H1 (cell line): ENCODE results near the gene NABP1. TPM values are rescaled to one million over a fixed set of nuclear protein-coding genes. Genes with fewer than 3 reads are reported as not detected.

Source experiments
- CTCF ChIA-PET: fragments of 300-600 bp; sonication (Branson Sonifier 250); formaldehyde crosslinking; loops from one replicate; lab custom pipeline; 2021; ENCODE audit not compliant: partially characterized antibody; lab: Charles Lee
- POLR2A ChIA-PET: fragments of 300-600 bp; sonication (Branson Sonifier 250); formaldehyde crosslinking; loops from one replicate; lab custom pipeline; 2021; ENCODE audit warnings: inconsistent platforms; ENCODE audit not compliant: partially characterized antibody; lab: Charles Lee
- DNase-seq, 2 experiments: peaks; one replicate each; pipeline versions ENCODE4 v3.0.0 to v3.0.0-alpha.2; 2010 to 2022; ENCODE audit warnings: low spot score in 2 of 2, low read depth in 1 of 2, mixed read lengths in 1 of 2
- FAIRE-seq: peaks from 2 replicates; lab custom pipeline; 2011; peaks lifted over from hg19 to GRCh38; lab: Jason Lieb, UNC
- H2AFZ ChIP-seq: 2 replicates; pipeline ENCODE4 v1.8.1; 2012; ENCODE audit warnings: low read length, inconsistent platforms
- H2AK5ac ChIP-seq: 2 replicates; pipeline ENCODE4 v1.6.1; 2013; ENCODE audit warnings: low read depth, low read length
- H2BK120ac ChIP-seq: replicated peaks from 2 replicates; pipeline ENCODE3; 2013; ENCODE audit warnings: low read depth, low read length, inconsistent platforms
- H2BK12ac ChIP-seq: 2 replicates; pipeline ENCODE4 v1.6.1; 2013; ENCODE audit warnings: low read depth, low read length
- H2BK15ac ChIP-seq: 2 replicates; pipeline ENCODE4 v1.6.1; 2013; ENCODE audit warnings: low read length
- H2BK20ac ChIP-seq: 2 replicates; pipeline ENCODE4 v1.6.1; 2013; ENCODE audit warnings: low read length
- H2BK5ac ChIP-seq: 2 replicates; pipeline ENCODE4 v1.6.1; 2013; ENCODE audit warnings: low read depth, low read length
- H3K14ac ChIP-seq: 2 replicates; pipeline ENCODE4 v1.6.1; 2013; ENCODE audit warnings: inconsistent platforms; ENCODE audit not compliant: insufficient read length
- H3K18ac ChIP-seq: 2 replicates; pipeline ENCODE4 v1.6.1; 2013; ENCODE audit warnings: low read length; ENCODE audit errors: extremely low read depth
- H3K23ac ChIP-seq: 2 replicates; pipeline ENCODE4 v1.6.1; 2013; ENCODE audit warnings: inconsistent platforms; ENCODE audit not compliant: insufficient read length
- H3K23me2 ChIP-seq: 2 replicates; pipeline ENCODE4 v1.6.1; 2013; ENCODE audit warnings: low read depth, low read length
- H3K27ac ChIP-seq: 2 replicates; pipeline ENCODE4 v1.6.1; 2011; ENCODE audit warnings: low read depth, low read length, inconsistent platforms
- H3K27me3 ChIP-seq, 4 experiments: replicated peaks in 1 of 4; 1 replicate in 1 of 4; 2 replicates in 3 of 4; pipeline versions ENCODE4 v1.6.1 to v1.8.1; 2011 to 2013; ENCODE audit warnings: low read length in 3 of 4, mild to moderate bottlenecking in 3 of 4, inconsistent platforms in 2 of 4, mixed read lengths in 2 of 4, moderate library complexity in 1 of 4; ENCODE audit not compliant: control insufficient read depth in 3 of 4, insufficient read depth in 3 of 4; ENCODE audit errors: extremely low read depth in 1 of 4
- H3K36me3 ChIP-seq, 4 experiments: 2 replicates each; pipeline versions ENCODE4 v1.6.1 to v1.8.1; 2011 to 2013; ENCODE audit warnings: mild to moderate bottlenecking in 4 of 4, low read length in 3 of 4, moderate library complexity in 2 of 4, control low read depth in 1 of 4, inconsistent platforms in 1 of 4; ENCODE audit not compliant: insufficient read depth in 4 of 4, control insufficient read depth in 2 of 4
- H3K4ac ChIP-seq: replicated peaks from 2 replicates; pipeline ENCODE3; 2013; ENCODE audit warnings: low read length, low read depth, mixed read lengths, inconsistent platforms; ENCODE audit not compliant: insufficient read length
- H3K4me1 ChIP-seq, 4 experiments: replicated peaks in 1 of 4; 1 replicate in 1 of 4; 2 replicates in 3 of 4; pipeline versions ENCODE4 v1.6.1 to v1.8.1; 2011 to 2013; ENCODE audit warnings: low read length in 3 of 4, inconsistent platforms in 2 of 4, mixed read lengths in 1 of 4; ENCODE audit not compliant: insufficient read depth in 4 of 4, control insufficient read depth in 3 of 4
- H3K4me2 ChIP-seq, 2 experiments: 2 replicates each; pipeline versions ENCODE4 v1.6.1 to v1.8.1; 2011 to 2013; ENCODE audit warnings: low read depth in 2 of 2, low read length in 2 of 2, control low read depth in 1 of 2, inconsistent platforms in 1 of 2, mild to moderate bottlenecking in 1 of 2; ENCODE audit not compliant: insufficient read depth in 1 of 2
- H3K4me3 ChIP-seq, 4 experiments: fragments of 200-600, 300-600 bp in 1 of 4; sonication (generic), shearing (Covaris generic), sonication (Bioruptor Twin) in 1 of 4; 2 replicates each; pipeline versions ENCODE4 v1.5.1 to v1.8.1; 2011 to 2016; ENCODE audit warnings: low read length in 4 of 4, low read depth in 3 of 4, control low read depth in 2 of 4, inconsistent platforms in 2 of 4, mild to moderate bottlenecking in 2 of 4, mixed read lengths in 1 of 4, moderate library complexity in 1 of 4; ENCODE audit not compliant: insufficient read depth in 2 of 4; ENCODE audit errors: extremely low read depth in 1 of 4
- H3K56ac ChIP-seq: replicated peaks from 2 replicates; pipeline ENCODE3; 2013; ENCODE audit warnings: low read depth, mild to moderate bottlenecking, mixed read lengths, low read length, inconsistent platforms; ENCODE audit not compliant: insufficient read length
- H3K79me1 ChIP-seq: 2 replicates; pipeline ENCODE4 v1.6.1; 2013; ENCODE audit warnings: low read depth, low read length, control low read depth
- H3K79me2 ChIP-seq, 2 experiments: 2 replicates each; pipeline versions ENCODE4 v1.6.1 to v1.8.1; 2012 to 2013; ENCODE audit warnings: low read length in 2 of 2, mild to moderate bottlenecking in 2 of 2, inconsistent platforms in 1 of 2; ENCODE audit not compliant: insufficient read depth in 2 of 2, control insufficient read depth in 1 of 2
- H3K9ac ChIP-seq, 4 experiments: replicated peaks in 1 of 4; 1 replicate in 1 of 4; 2 replicates in 3 of 4; pipeline versions ENCODE4 v1.6.1 to v1.8.1; 2011 to 2013; ENCODE audit warnings: low read depth in 3 of 4, low read length in 3 of 4, control low read depth in 2 of 4, mild to moderate bottlenecking in 2 of 4, moderate library complexity in 2 of 4, inconsistent platforms in 1 of 4; ENCODE audit errors: extremely low read depth in 1 of 4
- H3K9me3 ChIP-seq, 2 experiments: 2 replicates each; pipeline versions ENCODE4 v1.6.1 to v1.8.1; 2012 to 2013; ENCODE audit warnings: mild to moderate bottlenecking in 2 of 2, moderate library complexity in 2 of 2, control low read depth in 1 of 2, inconsistent platforms in 1 of 2, low read depth in 1 of 2, low read length in 1 of 2, mixed read lengths in 1 of 2; ENCODE audit not compliant: insufficient read depth in 2 of 2
- H4K20me1 ChIP-seq, 2 experiments: replicated peaks in 1 of 2; 2 replicates each; pipeline versions ENCODE3 to v1.8.1; 2011 to 2013; ENCODE audit warnings: inconsistent platforms in 2 of 2, low read length in 2 of 2, mild to moderate bottlenecking in 1 of 2; ENCODE audit not compliant: insufficient read depth in 2 of 2, control insufficient read depth in 1 of 2
- H4K5ac ChIP-seq: 2 replicates; pipeline ENCODE4 v1.6.1; 2013; ENCODE audit warnings: low read length, low read depth, mixed read lengths, inconsistent platforms; ENCODE audit not compliant: insufficient read length
- H4K8ac ChIP-seq: 2 replicates; pipeline ENCODE4 v1.8.0; 2013; ENCODE audit warnings: mild to moderate bottlenecking, moderate library complexity, low read length, inconsistent platforms; ENCODE audit not compliant: insufficient read depth; ENCODE audit errors: extremely low read depth
- H4K91ac ChIP-seq: replicated peaks from 2 replicates; pipeline ENCODE3; 2013; ENCODE audit warnings: low read length, mixed read lengths, inconsistent platforms; ENCODE audit not compliant: insufficient read length
- ASH2L ChIP-seq: fragments of 200-600, 300-600 bp; sonication (generic); IDR thresholded peaks from one replicate; pipeline ENCODE4 v1.7.1; 2017; ENCODE audit warnings: low read length
- PHF8 ChIP-seq: fragments of 200-600 bp; sonication (generic); conservative IDR thresholded peaks from 2 replicates; pipeline ENCODE4 v1.7.1; 2012; ENCODE audit warnings: low read depth, mild to moderate bottlenecking, inconsistent platforms, low read length, moderate library complexity
- POLR2AphosphoS5 ChIP-seq: IDR thresholded peaks from 2 replicates; pipeline ENCODE4 v1.6.1; 2011; ENCODE audit warnings: low read depth, low read length
- RBBP5 ChIP-seq: IDR thresholded peaks from 2 replicates; pipeline ENCODE4 v1.7.1; 2012; ENCODE audit warnings: low read depth, mild to moderate bottlenecking, inconsistent platforms, low read length, moderate library complexity, borderline replicate concordance
- TAF1 ChIP-seq: IDR thresholded peaks from 2 replicates; pipeline ENCODE4 v1.6.1; 2011; ENCODE audit warnings: mild to moderate bottlenecking, low read depth, low read length
- TAF7 ChIP-seq: optimal IDR thresholded peaks from 2 replicates; pipeline ENCODE3; 2011; ENCODE audit warnings: low read depth, mild to moderate bottlenecking, inconsistent platforms, low read length, moderate library complexity, borderline replicate concordance
- TBP ChIP-seq: IDR thresholded peaks from 2 replicates; pipeline ENCODE4 v1.6.1; 2011; ENCODE audit warnings: low read depth, low read length, improper control_type of control experiment
- TCF12 ChIP-seq: IDR thresholded peaks from 2 replicates; pipeline ENCODE4 v1.6.1; 2011; ENCODE audit warnings: low read depth, mild to moderate bottlenecking, low read length
- WGBS, 2 experiments: shearing (Covaris generic) in 1 of 2; methylation state at CpG; one replicate each; pipeline versions ENCODE4 v1.1.6 to v1.1.7; 2013 to 2015; ENCODE audit warnings: low lambda C conversion rate in 2 of 2, mixed read lengths in 2 of 2, inconsistent platforms in 1 of 2, low coverage in 1 of 2, missing lambda C conversion rate in 1 of 2; ENCODE audit not compliant: insufficient replicate concordance in 2 of 2, insufficient coverage in 1 of 2, insufficient read length in 1 of 2; ENCODE audit errors: extremely low coverage in 1 of 2, missing lambda C conversion rate in 1 of 2; 5-methylcytosine and 5-hydroxymethylcytosine counted together
- long read RNA-seq, 2 experiments: library from RNA in 1 of 2; library from capped mRNA in 1 of 2; stranded (forward); transcript quantifications; one replicate each; pipeline ENCODE4 v2.0.0, GENCODE V29; 2021; ENCODE audit warnings: inconsistent platforms in 1 of 2
- polyA minus RNA-seq, 3 experiments: library from RNA; depleted of rRNA, polyadenylated mRNA; stranded (reverse); fragments of >200 nt; gene quantifications; 1 replicate in 2 of 3; 2 replicates in 1 of 3; pipeline ENCODE4 v1.2.3, GENCODE V29; 2011
- polyA plus RNA-seq, 7 experiments: library from polyadenylated mRNA; depleted of rRNA in 3 of 7; stranded (reverse) in 5 of 7; unstranded in 2 of 7; fragments of >200 nt in 5 of 7; fragments of 200-250 nt in 2 of 7; gene quantifications; 1 replicate in 5 of 7; 2 replicates in 1 of 7; 4 replicates in 1 of 7; pipeline versions ENCODE4 v1.2.1 to v1.2.3, GENCODE V29; 2011 to 2013; ENCODE audit warnings: missing spikeins in 2 of 7, mixed read lengths in 2 of 7
- total RNA-seq: library from RNA; stranded (reverse); fragmentation: NEBNext Ultra II Directional; extraction: Animal tissue kit (Norgen Biotek cat#: 25700); gene quantifications from 2 replicates; pipeline ENCODE4 v1.2.1, GENCODE V29; 2021

NABP1 gene, protein sequence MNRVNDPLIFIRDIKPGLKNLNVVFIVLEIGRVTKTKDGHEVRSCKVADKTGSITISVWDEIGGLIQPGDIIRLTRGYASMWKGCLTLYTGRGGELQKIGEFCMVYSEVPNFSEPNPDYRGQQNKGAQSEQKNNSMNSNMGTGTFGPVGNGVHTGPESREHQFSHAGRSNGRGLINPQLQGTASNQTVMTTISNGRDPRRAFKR
- total RNA-seq (4.8 and 5.0 TPM in 2 replicates), polyA plus RNA-seq (2011; rRNA removed) (0.58 and 0.63 TPM in 2 replicates), polyA minus RNA-seq (2011; rRNA and poly(A)+ RNA removed) (1.9 and 3.0 TPM in 2 replicates)
- polyA plus RNA-seq (2011; cell fraction: cytosol; rRNA removed) = 0.81 TPM
- 3.3 TPM for polyA plus RNA-seq (2011; cell fraction: nucleus; rRNA removed)
- 0.89 to 2.0 TPM (median 1.5 TPM) in 4 replicates for polyA plus RNA-seq (2012, experiment 1 of 2)
- polyA plus RNA-seq (2012, experiment 2 of 2) = 0.30 TPM
- polyA plus RNA-seq (2013, experiment 1 of 2) = 3.0 TPM
- 2.8 TPM for polyA plus RNA-seq (2013, experiment 2 of 2)
- polyA minus RNA-seq (2011; cell fraction: cytosol; rRNA and poly(A)+ RNA removed) = 2.7 TPM
- 11.5 TPM for polyA minus RNA-seq (2011; cell fraction: nucleus; rRNA and poly(A)+ RNA removed)
- long read RNA-seq, experiment 1 = 0 reads
- long read RNA-seq, experiment 2, partial matches to known transcripts = 2 of 3 reads
- long read RNA-seq, experiment 2, other reads (novel, unspliced or antisense) = 1 of 3 reads

DNA sequence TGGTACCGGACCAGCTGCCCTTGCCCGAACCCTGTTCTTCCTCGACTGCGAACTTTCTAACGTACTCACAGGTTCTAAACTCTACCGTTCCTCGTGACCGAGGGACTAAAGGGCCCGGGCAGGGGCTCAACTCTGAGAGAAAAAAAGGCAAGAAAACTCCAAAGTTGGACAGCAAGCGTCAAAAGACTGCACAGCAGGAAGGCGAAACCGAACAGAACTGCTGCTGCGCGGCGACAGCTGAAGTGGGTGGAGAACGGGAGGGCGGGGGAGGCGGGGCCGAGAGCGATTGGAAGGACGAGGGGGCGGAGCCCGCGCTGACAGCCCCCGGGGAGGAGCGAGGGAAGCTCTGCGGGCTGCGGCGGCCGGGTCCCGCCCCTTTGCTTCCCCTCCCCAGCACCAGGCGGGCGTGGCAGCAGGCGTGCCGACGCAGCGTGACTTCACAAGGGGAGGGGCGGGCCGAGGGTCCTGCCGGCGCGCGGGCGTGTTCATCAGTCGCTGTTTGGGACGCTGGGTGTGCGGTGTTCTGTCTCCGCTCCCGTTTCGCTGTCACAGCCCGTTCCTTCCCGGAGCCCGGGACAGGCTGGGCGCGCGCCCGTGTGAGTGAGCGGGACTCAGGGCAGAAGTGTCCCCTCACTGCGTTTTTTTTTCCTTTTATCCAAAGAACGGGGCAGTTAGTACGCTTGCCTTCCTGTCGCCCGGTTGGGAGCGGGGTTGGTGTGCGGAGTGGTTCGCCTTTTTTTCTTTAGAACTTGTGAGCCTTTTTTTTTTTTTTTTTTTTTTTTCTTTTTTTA is at the start of gene NABP1:
TSS of gene NABP1 (plus strand) at position 491 of the 791 bp plus-strand sequence. CDS start 479 bp downstream, outside the sequence.
- peak within 1 kb of the TSS; percentile 90 to 95 for H3K4me2 ChIP-seq
- no peaks in the 10 kb centered on the region for H3K4me1 ChIP-seq
- no peaks in the 10 kb centered on the region for H3K79me1 ChIP-seq
- no peak within 1 kb of the TSS for H3K56ac ChIP-seq
- peak within 1 kb of the TSS; percentile 86 for H4K8ac ChIP-seq
- H3K14ac ChIP-seq = no peak within 1 kb of the TSS
- peaks cover 0 to 6% (median under 1%) of the 10 kb centered on the region in 4 experiments; a peak in 1 of 8 replicates for H3K36me3 ChIP-seq
- no peaks in the 10 kb centered on the region for H4K20me1 ChIP-seq
- H3K79me2 ChIP-seq = no peaks in the 10 kb centered on the region
- peaks cover 9% of the 10 kb centered on the region; the same call in 1 of the 2 replicates for H3K23me2 ChIP-seq
- H2AFZ ChIP-seq = peak within 1 kb of the TSS; percentile 57
- H3K27ac ChIP-seq = no peak within 1 kb of the TSS
- H3K9ac ChIP-seq = peak within 1 kb of the TSS in 2 of 4 experiments; percentile 13 to 70; a peak in 4 of 7 replicates
- H3K4me3 ChIP-seq = peak within 1 kb of the TSS; percentile 69 to 90 (median 76)
- FAIRE-seq (no peak), DNase-seq (peak; percentile 93 to 95)
- POLR2A ChIA-PET = interaction anchor here (0.6 to 1.5 kb wide), 7 partner anchors 8 to 111 kb away, joined by 3 to 6 read pairs (median 3); no protein-coding TSS in a partner anchor
- CTCF ChIA-PET = interaction anchor here (1.1 kb wide), 2 partner anchors 20 to 636 kb away, joined by 3 read pairs; no protein-coding TSS in a partner anchor
- 3% methylated on average over 32 of the region's 66 CpGs; no CpG with 5 or more reads in 1 of the 2 experiments for WGBS, 2 experiments
- no peak within 1 kb of the TSS for H4K5ac ChIP-seq
- no peak within 1 kb of the TSS for H2BK20ac ChIP-seq
- H2BK120ac ChIP-seq = no peak within 1 kb of the TSS
- no peaks in the 10 kb centered on the region for H3K9me3 ChIP-seq
- no peak within 1 kb of the TSS for H4K91ac ChIP-seq
- H2AK5ac ChIP-seq = 0 out of 2 replicates have a peak within 1 kb of the TSS, but pooled peaks have one; percentile 7
- H3K23ac ChIP-seq = no peak within 1 kb of the TSS
- peak within 1 kb of the TSS; percentile 77; the same call in 1 of the 2 replicates for H2BK12ac ChIP-seq
- H3K4ac ChIP-seq = no peak within 1 kb of the TSS
- H2BK15ac ChIP-seq = no peak within 1 kb of the TSS
- no peak within 1 kb of the TSS for H2BK5ac ChIP-seq
- peaks cover 0 to 4% (median under 1%) of the 10 kb centered on the region in 4 experiments; a peak in 4 of 7 replicates for H3K27me3 ChIP-seq
- H3K18ac ChIP-seq = peak within 1 kb of the TSS; percentile 22; the same call in 1 of the 2 replicates
- TF ChIP-seq PHF8 (peak; percentile 73), TCF12 (0 out of 2 replicates have a peak, but pooled peaks have one; percentile 17), RBBP5 (peak; percentile 33; the same call in 1 of the 2 replicates), TAF7 (peak; percentile 92), POLR2AphosphoS5 (peak; percentile 98), ASH2L (peak; percentile 24), TBP (peak; percentile 96), TAF1 (peak; percentile 99)
